IMR-90 (cell line): ENCODE data around the gene CAND1. TPM values are rescaled to one million over a fixed set of nuclear protein-coding genes. Genes with fewer than 3 reads are reported as not detected.
A peak's percentile ranks its signal among the peaks of the same experiment; 100 is the strongest.

ENCODE experiments used
- ATAC-seq: fragments of 200-7000 bp; cut with Tn5 transposase; 2 replicates; pipeline ENCODE4 v1.9.1; 2020; ENCODE audit warnings: low read depth, mild to moderate bottlenecking, moderate library complexity
- BruUV-seq: library from RNA; stranded (reverse); fragments of 400-500 nt; replicated peaks from 2 replicates; lab custom pipeline; 2021; lab: Mats Ljungman, UMichigan
- CTCF ChIA-PET: fragments of 300-600 bp; formaldehyde crosslinking; extraction: SDS; loops from one replicate; lab custom pipeline; 2021; ENCODE audit warnings: antibody characterized with exemption; lab: Yijun Ruan, JAX
- POLR2A ChIA-PET: fragments of 300-600 bp; sonication (Branson Sonifier 250); formaldehyde crosslinking; loops from one replicate; lab custom pipeline; 2022; ENCODE audit warnings: antibody characterized with exemption; ENCODE audit not compliant: unreplicated experiment; lab: Charles Lee
- DNase-seq: peaks from one replicate; pipeline ENCODE4 v3.0.0; 2013
- H2AFZ ChIP-seq: replicated peaks from 2 replicates; pipeline ENCODE3; 2013; ENCODE audit warnings: low read length, mild to moderate bottlenecking; ENCODE audit not compliant: poor library complexity
- H2AK5ac ChIP-seq: 2 replicates; pipeline ENCODE4 v1.6.1; 2013; ENCODE audit warnings: low read depth, low read length, inconsistent platforms
- H2AK9ac ChIP-seq: replicated peaks from 2 replicates; pipeline ENCODE3; 2013; ENCODE audit warnings: mild to moderate bottlenecking, low read depth, low read length, moderate library complexity; ENCODE audit not compliant: poor library complexity
- H2BK120ac ChIP-seq: 2 replicates; pipeline ENCODE4 v1.6.1; 2013; ENCODE audit warnings: low read depth, low read length, inconsistent platforms
- H2BK15ac ChIP-seq: 3 replicates; pipeline ENCODE4 v1.6.1; 2013; ENCODE audit warnings: low read depth, low read length, inconsistent platforms
- H2BK20ac ChIP-seq: 2 replicates; pipeline ENCODE4 v1.6.1; 2013; ENCODE audit warnings: low read depth, mild to moderate bottlenecking, inconsistent platforms, low read length, moderate library complexity
- H2BK5ac ChIP-seq: 2 replicates; pipeline ENCODE4 v1.6.1; 2013; ENCODE audit warnings: mild to moderate bottlenecking, low read depth, low read length, inconsistent platforms; ENCODE audit not compliant: poor library complexity, severe bottlenecking
- H3K14ac ChIP-seq: replicated peaks from 2 replicates; pipeline ENCODE4 v1.6.1; 2013; ENCODE audit warnings: low read depth, low read length, inconsistent platforms
- H3K18ac ChIP-seq: 2 replicates; pipeline ENCODE4 v1.6.1; 2013; ENCODE audit warnings: low read depth, low read length, control low read depth
- H3K23ac ChIP-seq: 2 replicates; pipeline ENCODE4 v1.6.1; 2013; ENCODE audit warnings: low read depth, low read length, inconsistent platforms
- H3K27ac ChIP-seq: 2 replicates; pipeline ENCODE4 v1.5.1; 2013; ENCODE audit warnings: mild to moderate bottlenecking, control low read depth, low read length; ENCODE audit not compliant: insufficient read depth
- H3K27me3 ChIP-seq: 2 replicates; pipeline ENCODE4 v1.6.1; 2013; ENCODE audit warnings: low read length; ENCODE audit not compliant: control insufficient read depth, insufficient read depth
- H3K36me3 ChIP-seq: 2 replicates; pipeline ENCODE4 v1.6.1; 2013; ENCODE audit warnings: low read length, mixed read lengths; ENCODE audit not compliant: control insufficient read depth, insufficient read depth
- H3K4ac ChIP-seq: 2 replicates; pipeline ENCODE4 v1.6.1; 2013; ENCODE audit warnings: low read depth, low read length, inconsistent platforms
- H3K4me1 ChIP-seq: 2 replicates; pipeline ENCODE4 v1.6.1; 2013; ENCODE audit warnings: low read length, mixed read lengths; ENCODE audit not compliant: control insufficient read depth, insufficient read depth
- H3K4me2 ChIP-seq: 2 replicates; pipeline ENCODE4 v1.6.1; 2013; ENCODE audit warnings: low read depth, mild to moderate bottlenecking, control low read depth, low read length, moderate library complexity
- H3K4me3 ChIP-seq: 2 replicates; pipeline ENCODE4 v1.5.1; 2013; ENCODE audit warnings: low read depth, mild to moderate bottlenecking, control low read depth, low read length, moderate library complexity; ENCODE audit not compliant: insufficient read depth
- H3K56ac ChIP-seq: 2 replicates; pipeline ENCODE4 v1.6.1; 2013; ENCODE audit warnings: low read length, inconsistent platforms; ENCODE audit not compliant: insufficient read depth; ENCODE audit errors: extremely low read depth
- H3K79me1 ChIP-seq, 2 experiments: 2 replicates each; pipeline ENCODE4 v1.6.1; 2013; ENCODE audit warnings: low read length in 2 of 2, inconsistent platforms in 1 of 2, low read depth in 1 of 2
- H3K9ac ChIP-seq: 2 replicates; pipeline ENCODE4 v1.6.1; 2013; ENCODE audit warnings: low read depth, low read length, control low read depth
- H3K9me1 ChIP-seq: 2 replicates; pipeline ENCODE4 v1.6.1; 2013; ENCODE audit warnings: low read length, inconsistent platforms; ENCODE audit not compliant: insufficient read depth
- H3K9me3 ChIP-seq: 2 replicates; pipeline ENCODE4 v1.6.1; 2013; ENCODE audit warnings: low read length; ENCODE audit not compliant: control insufficient read depth, insufficient read depth
- H4K20me1 ChIP-seq: 2 replicates; pipeline ENCODE4 v1.6.1; 2013; ENCODE audit warnings: low read length, inconsistent platforms; ENCODE audit not compliant: insufficient read depth
- H4K5ac ChIP-seq: 2 replicates; pipeline ENCODE4 v1.6.1; 2013; ENCODE audit warnings: mild to moderate bottlenecking, low read depth, low read length, control low read depth
- H4K8ac ChIP-seq, 2 experiments: 2 replicates each; pipeline ENCODE4 v1.6.1; 2013; ENCODE audit warnings: low read depth in 2 of 2, low read length in 2 of 2, control low read depth in 1 of 2, inconsistent platforms in 1 of 2
- H4K91ac ChIP-seq: 2 replicates; pipeline ENCODE4 v1.6.1; 2013; ENCODE audit warnings: low read depth, low read length, inconsistent platforms; ENCODE audit not compliant: insufficient read depth
- BHLHE40 ChIP-seq: fragments of 150-350 bp; IDR thresholded peaks from 2 replicates; pipeline ENCODE4 v1.6.1; 2016; ENCODE audit warnings: mild to moderate bottlenecking, low read depth, low read length
- CHD1 ChIP-seq: IDR thresholded peaks from 2 replicates; pipeline ENCODE4 v1.6.1; 2012; ENCODE audit warnings: low read depth, low read length, improper control_type of control experiment
- CTCF ChIP-seq: conservative IDR thresholded peaks from 2 replicates; pipeline ENCODE4 v1.5.1; 2012; ENCODE audit warnings: mild to moderate bottlenecking, low read depth, low read length, improper control_type of control experiment
- MAFK ChIP-seq: IDR thresholded peaks from 2 replicates; pipeline ENCODE4 v1.6.1; 2012; ENCODE audit warnings: low read depth, low read length, improper control_type of control experiment
- USF2 ChIP-seq: fragments of 150-350 bp; IDR thresholded peaks from 2 replicates; pipeline ENCODE4 v1.6.1; 2017; ENCODE audit warnings: mild to moderate bottlenecking, antibody characterized with exemption, low read length, low read depth
- dilution Hi-C: fragments of 300-500 bp; cut with HindIII; formaldehyde crosslinking; loops from one replicate; pipeline ENCODE4 v1.14.3; 2018; ENCODE audit warnings: low sequenced_read_pairs; ENCODE audit not compliant: unreplicated experiment
- in situ Hi-C: fragments of 300-500 bp; cut with MboI; formaldehyde crosslinking; loops from 3 replicates; pipeline ENCODE4 v1.14.3; 2019; ENCODE audit warnings: low sequenced_read_pairs, inconsistent platforms, mixed read lengths
- intact Hi-C: fragments of 100-400 bp; cut with micrococcal nuclease; formaldehyde crosslinking; loops from 2 replicates; pipeline ENCODE4 v1.10.0; 2022
- polyA plus RNA-seq, 3 experiments: library from polyadenylated mRNA; depleted of rRNA; stranded (reverse); fragments of >200 nt; gene quantifications; 2 replicates each; pipeline ENCODE4 v1.2.3, GENCODE V29; 2012; ENCODE audit warnings: low replicate concordance in 1 of 3
- total RNA-seq: library from RNA; depleted of rRNA; stranded (reverse); fragments of >200 nt; gene quantifications from 2 replicates; pipeline ENCODE4 v1.2.3, GENCODE V29; 2012

CAND1 gene
- total and polyA plus RNA-seq, 2 of the 4 experiments (the other 2 are of a cell fraction): 42.6 to 91.4 TPM

GRCh38 chr12:67326637-67327036, 57.5 kb downstream of the CAND1 start:
- dilution Hi-C loops: no loop called here
- peak; percentile 75 for TF ChIP-seq MAFK
- no peak for TF ChIP-seq USF2
- TF ChIP-seq BHLHE40: no peak
- TF ChIP-seq CHD1: no peak
- TF ChIP-seq CTCF: no peak
- Histone ChIP-seq H3K18ac (no peak overlapping the region), H2BK120ac (no peak overlapping the region), H3K4me3 (no peak overlapping the region), H2AK9ac (no peak overlapping the region), H4K20me1 (no peaks in the 10 kb centered on the region), H3K9me1 (no peaks in the 10 kb centered on the region), H4K5ac (no peak overlapping the region), H3K27me3 (no peaks in the 10 kb centered on the region), H3K79me1 (no peaks in the 10 kb centered on the region), H2AK5ac (no peak overlapping the region), H3K14ac (no peak overlapping the region), H2BK20ac (no peak overlapping the region), H3K56ac (no peak overlapping the region), H3K27ac (no peak overlapping the region), H3K9me3 (peaks cover 3% of the 10 kb centered on the region; the same call in 1 of the 2 replicates), H3K23ac (no peak overlapping the region), H4K91ac (no peak overlapping the region), H3K4me1 (no peaks in the 10 kb centered on the region), H3K9ac (no peak overlapping the region), H3K4ac (no peak overlapping the region), H3K4me2 (no peak overlapping the region), H4K8ac (no peak overlapping the region), H2BK15ac (no peak overlapping the region), H2AFZ (no peak overlapping the region), H3K36me3 (peaks cover 7% of the 10 kb centered on the region), H2BK5ac (no peak overlapping the region)
- ATAC-seq (no peak), DNase-seq (no peak)
- ChIA-PET POLR2A (no interaction called here), CTCF (no interaction called here)
- intact Hi-C loops: no loop called here
- in situ Hi-C loops: no loop called here
- BruUV-seq: no TSS peak
